ENCODE results near the gene IMPDH2. TPM values are rescaled to one million over a fixed set of nuclear protein-coding genes. Genes with fewer than 3 reads are reported as not detected.
"Not testable (repeated sequence)": the region's sequence is repeated elsewhere in the genome, so short reads cannot be mapped to it uniquely, and the experiment has no call there.

The IMPDH2 gene
- total RNA-seq, 1 donor from 2014 or later = 271 TPM

DNA sequence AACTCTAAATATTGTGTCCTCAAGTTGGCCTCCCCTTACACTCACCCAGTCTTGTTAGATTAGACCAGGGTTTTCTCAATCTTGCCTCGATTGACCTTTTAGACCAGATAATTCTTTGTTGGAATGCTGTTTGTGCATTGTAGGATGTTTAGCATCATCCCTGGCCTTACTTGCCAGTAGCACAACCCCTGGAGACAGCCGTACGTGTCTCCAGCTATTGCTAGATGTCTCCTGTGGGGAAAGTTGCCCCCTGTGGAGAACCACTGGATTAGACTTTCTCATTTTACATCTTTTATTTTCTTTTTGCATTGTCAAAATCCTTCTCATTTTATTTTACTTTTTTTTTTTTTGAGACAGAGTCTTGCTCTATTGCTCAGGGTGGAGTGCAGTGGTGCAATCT is 19.8 kb downstream of the IMPDH2 start:
- Histone ChIP-seq H3K9ac (no peak overlapping the region), H3K4me1 (peaks cover 13% of the 10 kb centered on the region), H3K4me2 (no peak overlapping the region), H3K27me3 (no peaks in the 10 kb centered on the region), H3K79me2 (ENCODE audit: low read depth) (peaks cover 64% of the 10 kb centered on the region), H3K4me3 (no peak overlapping the region), H3K36me3 (no peaks in the 10 kb centered on the region), H3K9me3 (ENCODE audit: low read depth) (no peaks in the 10 kb centered on the region), H3K27ac (no peak overlapping the region), H2AFZ (replicated peaks) (no peak overlapping the region), H3F3A (ENCODE audit: low read depth) (peaks cover 14% of the 10 kb centered on the region), H4K20me1 (ENCODE audit: low read depth) (peaks cover 65% of the 10 kb centered on the region)
- no peak for DNase-seq (ENCODE audit: low spot score)
- Mint-ChIP-seq H3K4me1 (peaks cover 19% of the 10 kb centered on the region), H3K4me3 (peak overlapping the region; percentile 32), H3K27me3 (ENCODE audit: insufficient read depth, low read depth) (peaks cover 8% of the 10 kb centered on the region), H3K9me3 (peaks cover 3% of the 10 kb centered on the region), H3K36me3 (peaks cover 10% of the 10 kb centered on the region), H3K27ac (no peak overlapping the region)
- TF ChIP-seq, protein P1, sequence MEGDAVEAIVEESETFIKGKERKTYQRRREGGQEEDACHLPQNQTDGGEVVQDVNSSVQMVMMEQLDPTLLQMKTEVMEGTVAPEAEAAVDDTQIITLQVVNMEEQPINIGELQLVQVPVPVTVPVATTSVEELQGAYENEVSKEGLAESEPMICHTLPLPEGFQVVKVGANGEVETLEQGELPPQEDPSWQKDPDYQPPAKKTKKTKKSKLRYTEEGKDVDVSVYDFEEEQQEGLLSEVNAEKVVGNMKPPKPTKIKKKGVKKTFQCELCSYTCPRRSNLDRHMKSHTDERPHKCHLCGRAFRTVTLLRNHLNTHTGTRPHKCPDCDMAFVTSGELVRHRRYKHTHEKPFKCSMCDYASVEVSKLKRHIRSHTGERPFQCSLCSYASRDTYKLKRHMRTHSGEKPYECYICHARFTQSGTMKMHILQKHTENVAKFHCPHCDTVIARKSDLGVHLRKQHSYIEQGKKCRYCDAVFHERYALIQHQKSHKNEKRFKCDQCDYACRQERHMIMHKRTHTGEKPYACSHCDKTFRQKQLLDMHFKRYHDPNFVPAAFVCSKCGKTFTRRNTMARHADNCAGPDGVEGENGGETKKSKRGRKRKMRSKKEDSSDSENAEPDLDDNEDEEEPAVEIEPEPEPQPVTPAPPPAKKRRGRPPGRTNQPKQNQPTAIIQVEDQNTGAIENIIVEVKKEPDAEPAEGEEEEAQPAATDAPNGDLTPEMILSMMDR (IDR thresholded peaks at IDR 0.05) = no peak
- TF ChIP-seq EZH2 (IDR thresholded peaks at IDR 0.05) (no peak), EZH2phosphoT487 (IDR thresholded peaks at IDR 0.05) (no peak)

DNA sequence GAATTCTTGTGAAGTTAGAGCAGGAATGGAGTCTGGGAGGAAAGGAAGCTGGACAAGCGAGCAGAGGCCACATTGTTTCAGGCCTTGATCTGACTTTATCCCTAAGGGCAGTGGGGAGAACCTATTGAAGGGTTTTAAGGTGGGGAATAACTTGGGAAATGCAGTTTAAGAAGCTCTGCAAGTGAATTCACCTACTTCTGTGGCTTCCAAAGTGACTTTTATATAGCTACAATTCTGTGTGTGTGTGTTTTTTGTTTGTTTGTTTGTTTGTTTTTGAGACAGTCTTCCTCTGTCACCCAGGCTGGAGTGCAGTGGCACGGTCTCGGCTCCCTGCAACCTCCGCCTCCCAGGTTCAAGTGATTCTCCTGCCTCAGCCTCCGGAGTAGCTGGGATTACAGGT is 20.6 kb downstream of the IMPDH2 start:
- Histone ChIP-seq H3K4me1 (peaks cover 13% of the 10 kb centered on the region), H3K79me2 (ENCODE audit: low read depth) (peaks cover 64% of the 10 kb centered on the region), H4K20me1 (ENCODE audit: low read depth) (peaks cover 57% of the 10 kb centered on the region), H3K4me2 (peak overlapping the region; percentile 96), H3K4me3 (peak overlapping the region; percentile 88), H3F3A (ENCODE audit: low read depth) (peaks cover 14% of the 10 kb centered on the region)
- H3K9me3 ChIP-seq (ENCODE audit: low read depth); H3K9ac ChIP-seq; H3K27me3 ChIP-seq; H3K36me3 ChIP-seq; H2AFZ ChIP-seq (replicated peaks); DNase-seq (ENCODE audit: low spot score); H3K27ac ChIP-seq; H3K27ac Mint-ChIP-seq; H3K9me3 Mint-ChIP-seq; H3K27me3 Mint-ChIP-seq (ENCODE audit: insufficient read depth, low read depth): not testable (repeated sequence)
- Mint-ChIP-seq H3K4me3 (peak overlapping the region; percentile 100), H3K4me1 (peaks cover 19% of the 10 kb centered on the region), H3K36me3 (peaks cover 13% of the 10 kb centered on the region)

DNA sequence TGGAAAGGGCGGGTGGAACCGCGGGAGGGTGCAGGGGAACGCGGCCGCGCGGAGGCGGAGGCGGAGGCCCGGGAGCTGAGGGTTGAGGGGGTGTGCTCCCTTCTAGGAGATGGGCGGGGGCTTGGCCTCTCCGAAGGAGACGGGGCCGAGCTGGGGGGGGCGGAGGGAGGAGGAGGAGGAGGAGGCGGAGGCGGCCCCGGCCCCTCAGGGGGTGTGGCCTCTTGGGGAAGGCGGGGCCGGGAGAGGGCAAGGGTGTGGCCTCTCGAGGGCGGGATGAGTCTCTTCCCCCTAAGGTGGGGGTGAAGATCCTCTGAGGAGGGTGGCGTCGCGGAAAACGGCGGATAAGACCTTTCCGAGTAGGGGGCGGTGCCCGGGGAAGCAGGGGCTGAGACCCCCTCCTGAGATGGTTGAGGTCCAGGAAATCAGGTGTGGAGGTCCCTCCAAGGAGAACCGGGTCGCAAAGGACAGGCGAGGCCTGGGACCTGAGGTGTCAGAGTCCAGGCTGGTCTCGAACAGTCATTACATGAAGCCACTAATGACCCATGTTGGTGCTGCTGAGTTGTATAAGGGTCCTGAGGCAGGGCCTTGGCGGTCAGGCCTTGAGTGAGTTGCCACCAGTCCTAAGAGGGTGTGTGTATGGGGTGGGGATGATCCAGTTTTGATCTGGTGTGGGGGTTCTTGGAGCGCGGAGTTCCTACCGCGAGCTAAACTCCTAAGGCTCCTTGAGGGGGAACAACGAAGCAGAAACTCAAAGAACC is 21.2 kb downstream of the IMPDH2 start:
- Mint-ChIP-seq H3K9me3 (peaks cover 3% of the 10 kb centered on the region), H3K4me3 (peak overlapping the region; percentile 100), H3K4me1 (peaks cover 19% of the 10 kb centered on the region), H3K36me3 (peaks cover 13% of the 10 kb centered on the region), H3K27me3 (ENCODE audit: insufficient read depth, low read depth) (peaks cover 9% of the 10 kb centered on the region), H3K27ac (peak overlapping the region; percentile 100)
- TF ChIP-seq, protein P1 (IDR thresholded peaks at IDR 0.05) = no peak
- TF ChIP-seq EZH2 (IDR thresholded peaks at IDR 0.05) (no peak), EZH2phosphoT487 (IDR thresholded peaks at IDR 0.05) (no peak)
- Histone ChIP-seq H4K20me1 (ENCODE audit: low read depth) (peaks cover 51% of the 10 kb centered on the region), H3K27ac (peak overlapping the region; percentile 92), H3K79me2 (ENCODE audit: low read depth) (peaks cover 58% of the 10 kb centered on the region), H3K27me3 (no peaks in the 10 kb centered on the region), H2AFZ (replicated peaks) (peak overlapping the region; percentile 95), H3K36me3 (no peaks in the 10 kb centered on the region), H3K4me2 (peak overlapping the region; percentile 96), H3K9me3 (ENCODE audit: low read depth) (no peaks in the 10 kb centered on the region), H3F3A (ENCODE audit: low read depth) (peaks cover 14% of the 10 kb centered on the region), H3K4me1 (peaks cover 13% of the 10 kb centered on the region), H3K4me3 (peak overlapping the region; percentile 88), H3K9ac (peak overlapping the region; percentile 93)
- DNase-seq (ENCODE audit: low spot score) = peak; percentile 96

Measured in neural progenitor cell (in vitro differentiated cells).